DND-41 (cell line): ENCODE results near the gene TLX3.

ENCODE experiments used
- EZH2 ChIP-seq: IDR thresholded peaks from 3 replicates; pipeline ENCODE4 v1.6.1; 2012; ENCODE audit warnings: borderline replicate concordance, low read depth, mild to moderate bottlenecking, moderate library complexity, low read length, inconsistent platforms; ENCODE audit not compliant: severe bottlenecking
- TF ChIP-seq, protein P1 (sequence below): IDR thresholded peaks from 2 replicates; pipeline ENCODE4 v1.5.1; 2012; ENCODE audit warnings: borderline replicate concordance, low read length, moderate library complexity, mild to moderate bottlenecking; ENCODE audit not compliant: poor library complexity, severe bottlenecking; ENCODE audit errors: extremely low read depth

DNA sequence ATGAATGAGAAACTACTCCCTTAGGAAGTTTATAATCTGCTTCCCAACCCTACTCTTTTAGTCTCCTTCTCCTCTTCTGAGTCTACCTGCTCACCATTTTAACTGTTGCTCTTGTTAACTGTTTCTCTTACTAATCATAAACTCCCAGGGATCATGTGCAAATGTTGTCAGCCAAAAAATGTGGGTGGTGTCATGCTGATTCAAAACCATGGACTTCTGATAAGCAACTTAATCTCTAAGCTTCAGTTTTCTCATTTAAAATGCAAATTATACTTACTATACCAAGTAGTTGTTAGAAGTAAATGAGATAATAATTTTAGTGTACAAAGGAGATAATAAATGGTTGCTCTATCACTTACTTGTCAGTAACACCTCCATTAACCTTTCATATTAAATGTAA lies 45.9 kb upstream of the TLX3 start:
- TF ChIP-seq, protein P1, sequence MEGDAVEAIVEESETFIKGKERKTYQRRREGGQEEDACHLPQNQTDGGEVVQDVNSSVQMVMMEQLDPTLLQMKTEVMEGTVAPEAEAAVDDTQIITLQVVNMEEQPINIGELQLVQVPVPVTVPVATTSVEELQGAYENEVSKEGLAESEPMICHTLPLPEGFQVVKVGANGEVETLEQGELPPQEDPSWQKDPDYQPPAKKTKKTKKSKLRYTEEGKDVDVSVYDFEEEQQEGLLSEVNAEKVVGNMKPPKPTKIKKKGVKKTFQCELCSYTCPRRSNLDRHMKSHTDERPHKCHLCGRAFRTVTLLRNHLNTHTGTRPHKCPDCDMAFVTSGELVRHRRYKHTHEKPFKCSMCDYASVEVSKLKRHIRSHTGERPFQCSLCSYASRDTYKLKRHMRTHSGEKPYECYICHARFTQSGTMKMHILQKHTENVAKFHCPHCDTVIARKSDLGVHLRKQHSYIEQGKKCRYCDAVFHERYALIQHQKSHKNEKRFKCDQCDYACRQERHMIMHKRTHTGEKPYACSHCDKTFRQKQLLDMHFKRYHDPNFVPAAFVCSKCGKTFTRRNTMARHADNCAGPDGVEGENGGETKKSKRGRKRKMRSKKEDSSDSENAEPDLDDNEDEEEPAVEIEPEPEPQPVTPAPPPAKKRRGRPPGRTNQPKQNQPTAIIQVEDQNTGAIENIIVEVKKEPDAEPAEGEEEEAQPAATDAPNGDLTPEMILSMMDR, result no peak
- no peak for TF ChIP-seq EZH2
